Measurements from ENCODE around the gene RAB4B.
A peak's percentile ranks its signal among the peaks of the same experiment; 100 is the strongest.
"Not testable (repeated sequence)": the region's sequence is repeated elsewhere in the genome, so short reads cannot be mapped to it uniquely, and the experiment has no call there.

RAB4B gene

DNA sequence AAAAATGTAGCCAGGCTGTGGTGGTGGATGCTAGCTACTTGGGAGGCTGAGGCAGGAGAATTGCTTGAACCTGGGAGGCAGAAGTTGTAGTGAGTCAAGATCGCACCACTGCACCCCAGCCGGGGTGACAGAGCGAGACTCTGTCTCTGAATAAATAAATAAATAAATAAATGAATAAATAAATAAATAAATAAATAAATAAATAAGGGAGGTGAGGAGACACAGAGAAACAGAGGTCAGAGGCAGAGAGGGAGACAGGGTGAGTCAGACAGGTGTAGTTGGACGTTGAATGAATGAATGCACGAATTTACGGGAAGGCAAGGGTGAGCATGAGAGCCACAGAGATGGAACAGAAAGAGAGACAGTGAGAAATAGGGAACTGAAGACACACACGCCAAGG lies 3.1 kb downstream of the RAB4B start:
- no peak for DNase-seq

DNA sequence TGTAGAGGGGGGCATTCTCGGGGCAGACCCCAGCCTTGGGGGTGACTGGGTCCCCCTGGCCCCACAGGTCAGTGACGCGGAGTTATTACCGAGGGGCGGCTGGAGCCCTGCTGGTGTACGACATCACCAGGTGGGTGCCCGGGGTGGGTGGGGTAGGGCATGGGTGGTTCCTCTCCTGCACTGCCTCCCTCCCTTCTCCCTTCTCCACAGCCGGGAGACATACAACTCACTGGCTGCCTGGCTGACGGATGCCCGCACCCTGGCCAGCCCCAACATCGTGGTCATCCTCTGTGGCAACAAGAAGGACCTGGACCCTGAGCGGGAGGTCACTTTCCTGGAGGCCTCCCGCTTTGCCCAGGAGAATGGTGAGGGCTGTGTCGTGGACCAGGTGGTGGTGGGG lies 5.7 kb downstream of the RAB4B start:
- DNase-seq: no peak

DNA sequence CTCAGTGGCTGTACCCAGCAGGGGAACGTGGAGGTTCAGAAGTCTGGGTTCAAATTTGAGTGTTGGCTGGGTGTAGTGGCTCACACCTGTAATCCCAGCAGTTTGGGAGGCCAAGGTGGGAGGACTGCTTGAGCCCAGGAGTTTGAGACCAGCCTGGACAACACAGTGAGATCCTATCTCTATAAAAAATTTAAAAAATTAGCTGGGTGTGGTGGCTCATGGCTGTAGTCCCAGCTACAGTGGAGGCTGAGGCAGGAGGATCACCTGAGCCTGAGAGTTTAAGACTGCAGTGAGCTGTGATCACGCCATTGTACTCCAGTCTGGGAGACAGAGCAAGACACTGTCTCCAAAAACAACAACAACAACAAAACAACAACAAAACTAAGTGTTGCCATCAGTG lies 6.1 kb downstream of the RAB4B start:
- not testable (repeated sequence) for DNase-seq

DNA sequence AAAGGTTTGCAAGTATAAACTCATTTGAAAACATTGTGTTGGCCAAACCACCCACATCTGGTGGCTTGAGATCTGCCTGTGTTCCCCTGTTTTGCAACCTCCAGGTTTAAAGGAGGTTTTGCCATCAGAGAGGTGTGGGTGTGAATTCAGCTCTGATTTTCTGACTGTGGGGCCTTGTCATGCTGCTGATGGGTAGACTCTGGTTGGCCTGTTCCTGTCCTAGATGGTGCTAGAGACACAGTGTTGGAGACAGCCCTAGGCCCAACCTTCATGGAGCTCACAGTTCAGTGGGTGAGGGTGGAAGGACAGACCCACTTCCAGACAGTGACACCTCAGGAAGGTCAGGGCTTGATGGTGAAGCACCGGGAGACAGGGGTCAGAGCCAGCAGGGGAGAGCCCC lies 7.5 kb downstream of the RAB4B start:
- DNase-seq: peak in 1 of 2 donors; percentile 27

DNA sequence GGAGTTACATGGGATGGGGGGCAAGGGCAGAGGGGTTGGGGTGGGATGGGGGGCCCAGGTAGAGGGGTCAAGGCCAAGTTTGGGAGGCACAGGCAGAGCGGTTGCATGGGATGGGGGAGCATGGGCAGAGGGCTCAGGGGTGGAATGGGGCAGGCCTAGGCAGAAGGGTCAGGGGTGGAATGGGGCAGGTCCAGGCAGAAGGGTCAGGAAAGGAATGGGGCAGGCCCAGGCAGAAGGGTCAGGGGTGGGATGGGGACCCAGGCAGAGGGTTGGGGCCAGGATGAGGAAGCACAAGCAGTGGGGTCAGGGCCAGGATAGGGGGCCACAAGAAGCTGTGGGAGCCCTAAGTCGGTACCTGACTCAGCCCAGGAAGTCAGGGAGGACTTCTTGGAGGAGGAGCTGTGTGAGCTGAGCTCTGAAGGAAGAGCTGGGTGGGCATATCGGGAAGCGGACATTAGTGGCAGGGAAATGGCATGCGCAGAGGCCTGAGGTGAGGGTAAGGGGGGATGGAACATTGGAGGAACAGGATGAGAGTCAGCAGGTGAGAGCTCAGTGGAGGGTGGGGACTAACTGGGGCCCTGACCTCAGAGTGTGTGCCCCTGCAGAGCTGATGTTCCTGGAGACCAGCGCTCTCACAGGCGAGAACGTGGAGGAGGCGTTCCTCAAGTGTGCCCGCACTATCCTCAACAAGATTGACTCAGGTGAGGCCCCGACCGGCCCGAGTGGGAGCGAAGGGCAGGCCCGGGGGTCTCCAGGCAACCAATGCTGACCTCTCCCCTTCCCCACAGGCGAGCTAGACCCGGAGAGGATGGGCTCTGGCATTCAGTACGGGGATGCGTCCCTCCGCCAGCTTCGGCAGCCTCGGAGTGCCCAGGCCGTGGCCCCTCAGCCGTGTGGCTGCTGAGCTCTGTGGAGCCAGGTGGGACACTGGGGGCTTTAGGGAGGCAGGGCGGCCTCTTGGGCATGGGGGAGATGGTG lies 8.3 kb downstream of the RAB4B start:
- no peak for DNase-seq

DNA sequence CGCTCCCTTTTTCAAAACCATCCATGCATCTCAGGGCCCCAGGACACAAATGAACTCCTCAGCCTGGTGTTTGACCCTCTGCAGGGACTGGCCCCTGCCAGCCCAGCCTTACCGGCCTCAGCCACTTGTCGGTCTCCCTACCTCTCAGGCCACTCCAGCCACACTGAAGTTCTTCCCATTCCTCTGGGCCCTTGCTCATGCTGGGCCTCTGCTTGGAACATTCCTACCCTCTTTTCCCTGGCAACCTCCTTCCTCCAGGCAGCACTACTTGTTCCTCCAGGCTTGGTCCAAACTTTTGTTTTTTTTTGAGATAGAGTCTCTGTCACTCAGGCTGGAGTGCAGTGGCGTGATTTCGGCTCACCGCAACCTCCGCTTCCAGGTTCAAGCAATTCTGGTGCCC lies 13.3 kb downstream of the RAB4B start:
- DNase-seq: no peak

DNA sequence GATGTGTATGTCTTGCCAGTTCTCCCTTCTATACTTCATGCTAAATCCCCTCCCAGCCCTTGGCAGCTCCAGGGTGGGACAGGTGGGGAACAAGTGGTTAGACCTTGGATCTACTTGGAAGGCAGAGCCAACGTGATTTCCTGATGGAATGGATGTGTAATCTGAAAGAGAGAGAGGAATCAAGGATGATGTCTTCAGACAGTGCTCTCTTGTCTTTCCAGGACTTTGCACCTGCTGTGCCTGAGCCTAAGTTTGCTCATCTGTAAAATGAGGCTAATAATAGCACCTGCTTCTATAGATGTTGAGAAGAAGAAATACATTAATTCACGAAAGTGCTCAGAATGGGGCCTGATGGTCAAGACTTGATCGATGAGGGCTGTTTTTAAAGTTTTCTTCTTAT lies 13.9 kb downstream of the RAB4B start:
- no peak for DNase-seq

DNA sequence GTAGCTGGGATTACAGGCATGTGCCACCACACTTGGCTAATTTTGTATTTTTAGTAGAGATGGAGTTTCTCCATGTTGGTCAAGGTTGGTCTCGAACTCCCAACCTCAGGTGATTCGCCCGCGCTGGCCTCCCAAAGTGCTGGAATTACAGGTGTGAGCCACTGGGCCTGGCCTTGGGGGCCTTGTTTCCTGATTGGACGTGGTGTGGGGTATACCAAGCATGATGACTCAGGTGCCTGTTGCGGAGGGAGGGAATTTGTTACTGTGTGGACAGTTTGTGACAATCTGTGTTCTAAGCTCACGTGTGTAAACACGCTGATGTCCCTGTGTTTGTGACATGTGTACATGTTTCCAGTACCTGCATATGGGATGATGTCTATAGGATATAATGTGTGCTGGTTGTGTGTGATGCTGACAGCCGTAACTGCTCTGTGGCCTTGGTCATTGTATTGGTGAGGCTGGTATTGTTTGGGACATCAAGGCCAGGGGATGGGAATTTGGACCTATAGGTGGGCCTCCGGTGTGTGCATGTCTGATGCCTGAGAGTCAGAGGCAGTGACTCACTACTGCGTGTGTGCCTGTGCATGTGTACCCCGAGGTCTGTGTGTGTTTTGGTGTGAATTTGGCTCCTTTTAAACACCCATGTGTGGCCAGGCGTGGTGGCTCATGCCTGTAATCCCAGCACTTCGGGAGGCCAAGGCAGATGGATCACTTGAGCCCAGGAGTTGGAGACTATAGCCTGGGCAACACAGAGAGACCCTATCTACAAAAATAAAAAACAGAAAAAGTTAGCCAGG lies 19.3 kb downstream of the RAB4B start:
- DNase-seq: no peak

DNA sequence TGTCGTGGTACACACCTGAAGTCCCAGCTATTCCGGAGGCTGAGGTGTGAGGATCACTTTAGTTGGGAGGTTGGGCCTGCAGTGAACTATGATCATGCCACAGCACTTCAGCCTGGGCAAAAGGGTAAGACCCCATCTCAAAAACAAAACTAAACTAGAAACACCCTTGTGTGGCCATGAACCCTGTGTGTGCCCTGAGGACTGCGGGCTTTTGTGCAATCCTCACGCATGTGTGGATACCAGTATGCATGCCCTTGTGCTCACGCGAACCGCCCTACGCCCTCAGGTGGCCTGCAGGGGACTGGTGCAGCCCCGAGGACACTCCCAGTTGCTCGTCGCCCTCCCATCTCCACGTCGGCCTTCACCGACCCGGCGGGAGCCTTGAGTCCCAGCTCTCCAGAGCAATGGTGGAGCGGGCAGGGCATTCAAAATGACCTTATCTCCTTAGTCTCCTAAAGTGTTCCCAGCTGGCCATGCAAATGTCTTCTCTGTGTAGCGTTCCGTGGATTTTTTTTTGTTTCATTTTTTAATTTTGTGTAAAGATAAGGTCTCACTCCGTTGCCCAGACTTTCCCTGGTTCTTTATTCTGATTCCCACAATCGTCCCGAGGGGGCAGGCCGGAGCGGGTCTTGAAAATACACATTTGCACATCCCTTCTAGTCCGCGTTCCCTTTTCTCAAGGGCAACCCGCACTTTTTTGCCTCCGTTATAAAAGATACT lies 20.1 kb downstream of the RAB4B start:
- peak; percentile 68 to 82 for DNase-seq

DNA sequence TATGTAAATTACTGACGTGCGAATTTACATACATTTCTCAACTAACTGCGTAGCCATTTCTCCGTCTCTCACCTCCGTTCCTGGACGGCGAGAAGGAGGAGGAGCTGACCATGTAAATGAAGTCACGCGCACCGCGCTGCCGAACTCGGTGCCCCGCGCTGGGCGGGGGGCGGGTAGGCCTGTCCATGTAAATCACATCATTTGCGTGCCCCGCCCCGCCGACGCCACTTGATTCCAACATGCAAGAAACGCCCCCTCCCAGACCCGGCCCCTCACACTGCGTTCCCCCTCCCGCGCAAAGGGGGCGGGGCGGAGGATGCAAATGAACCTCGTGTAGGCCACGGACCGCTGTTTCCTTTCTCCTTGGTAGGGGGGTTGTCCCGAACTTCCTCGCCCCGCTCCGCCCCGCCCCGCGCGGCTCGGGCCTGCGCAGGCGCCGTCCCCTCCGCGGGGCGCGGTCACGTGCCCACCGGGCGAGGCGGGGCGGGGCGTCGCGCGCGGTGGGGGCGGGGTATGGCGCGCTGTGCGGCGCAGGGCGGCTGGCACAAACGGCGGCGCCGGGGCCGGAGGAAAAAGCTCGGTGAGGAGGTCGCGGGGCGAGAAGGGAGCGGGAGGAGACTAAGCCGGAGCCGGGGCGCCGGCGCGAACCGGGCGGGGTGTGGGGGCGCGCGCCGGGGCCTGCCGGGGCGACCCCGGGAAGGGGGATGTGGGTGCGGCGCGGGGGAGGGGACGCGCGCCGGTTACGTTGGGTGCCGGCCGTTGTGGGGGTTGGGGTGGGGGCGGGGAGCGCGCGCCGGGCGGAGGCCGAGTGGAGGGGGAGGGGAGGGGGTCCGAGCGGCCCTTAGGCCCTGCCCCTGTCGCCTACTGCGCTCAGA lies 20.9 kb downstream of the RAB4B start, which contains the start of gene EGLN2:
EGLN2 (plus strand) TSS at position 509 of the 875 bp plus-strand sequence. CDS start 1,382 bp downstream, outside the sequence.
- DNase-seq: peak; percentile 100

DNA sequence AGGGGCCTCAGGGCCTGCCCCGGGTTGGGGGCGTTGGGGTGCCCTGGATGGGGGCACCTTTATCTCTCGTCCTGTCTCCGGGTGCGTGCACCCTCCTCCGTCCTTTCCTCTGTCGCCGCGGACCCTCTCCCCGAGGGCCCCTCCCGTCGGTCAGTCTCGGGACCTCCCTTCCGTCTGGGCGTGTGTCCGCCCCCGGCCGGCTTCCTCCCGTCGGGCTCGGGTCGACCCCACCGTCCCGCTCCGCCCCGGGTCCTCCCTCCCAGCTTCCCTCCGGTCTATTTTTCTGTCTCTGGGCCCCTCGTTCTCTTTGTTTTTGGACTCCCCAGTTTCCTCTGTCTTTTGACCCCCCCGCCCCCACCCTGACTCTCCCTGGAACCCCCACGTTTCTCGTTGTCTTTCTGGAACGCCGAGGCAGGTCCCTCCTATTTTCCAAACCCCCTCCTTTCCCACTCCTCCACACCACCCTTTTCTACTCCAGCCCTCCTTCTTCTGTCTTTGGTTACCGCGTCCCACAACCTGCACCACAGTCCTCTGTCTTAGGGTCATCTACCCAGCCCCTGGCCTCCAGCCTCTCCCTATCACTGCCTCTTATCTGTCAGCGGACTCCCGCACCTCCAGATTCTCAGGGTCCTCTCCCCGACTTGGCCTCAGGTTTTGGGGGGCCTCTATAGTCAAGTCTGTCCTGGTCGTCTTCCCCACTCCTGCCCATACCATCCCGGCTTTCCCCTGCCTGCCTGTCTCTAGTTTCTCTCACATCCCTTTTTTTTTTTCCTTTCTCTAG lies 21.7 kb downstream of the RAB4B start:
- peak; percentile 45 to 68 for DNase-seq

DNA sequence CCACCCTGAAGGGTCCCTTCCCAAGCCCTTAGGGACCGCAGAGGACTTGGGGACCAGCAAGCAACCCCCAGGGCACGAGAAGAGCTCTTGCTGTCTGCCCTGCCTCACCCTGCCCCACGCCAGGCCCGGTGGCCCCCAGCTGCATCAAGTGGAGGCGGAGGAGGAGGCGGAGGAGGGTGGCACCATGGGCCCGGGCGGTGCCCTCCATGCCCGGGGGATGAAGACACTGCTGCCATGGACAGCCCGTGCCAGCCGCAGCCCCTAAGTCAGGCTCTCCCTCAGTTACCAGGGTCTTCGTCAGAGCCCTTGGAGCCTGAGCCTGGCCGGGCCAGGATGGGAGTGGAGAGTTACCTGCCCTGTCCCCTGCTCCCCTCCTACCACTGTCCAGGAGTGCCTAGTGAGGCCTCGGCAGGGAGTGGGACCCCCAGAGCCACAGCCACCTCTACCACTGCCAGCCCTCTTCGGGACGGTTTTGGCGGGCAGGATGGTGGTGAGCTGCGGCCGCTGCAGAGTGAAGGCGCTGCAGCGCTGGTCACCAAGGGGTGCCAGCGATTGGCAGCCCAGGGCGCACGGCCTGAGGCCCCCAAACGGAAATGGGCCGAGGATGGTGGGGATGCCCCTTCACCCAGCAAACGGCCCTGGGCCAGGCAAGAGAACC lies 22.4 kb downstream of the RAB4B start:
- no peak for DNase-seq

DNA sequence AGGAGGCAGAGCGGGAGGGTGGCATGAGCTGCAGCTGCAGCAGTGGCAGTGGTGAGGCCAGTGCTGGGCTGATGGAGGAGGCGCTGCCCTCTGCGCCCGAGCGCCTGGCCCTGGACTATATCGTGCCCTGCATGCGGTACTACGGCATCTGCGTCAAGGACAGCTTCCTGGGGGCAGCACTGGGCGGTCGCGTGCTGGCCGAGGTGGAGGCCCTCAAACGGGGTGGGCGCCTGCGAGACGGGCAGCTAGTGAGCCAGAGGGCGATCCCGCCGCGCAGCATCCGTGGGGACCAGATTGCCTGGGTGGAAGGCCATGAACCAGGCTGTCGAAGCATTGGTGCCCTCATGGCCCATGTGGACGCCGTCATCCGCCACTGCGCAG lies 22.9 kb downstream of the RAB4B start:
- DNase-seq: no peak

DNA sequence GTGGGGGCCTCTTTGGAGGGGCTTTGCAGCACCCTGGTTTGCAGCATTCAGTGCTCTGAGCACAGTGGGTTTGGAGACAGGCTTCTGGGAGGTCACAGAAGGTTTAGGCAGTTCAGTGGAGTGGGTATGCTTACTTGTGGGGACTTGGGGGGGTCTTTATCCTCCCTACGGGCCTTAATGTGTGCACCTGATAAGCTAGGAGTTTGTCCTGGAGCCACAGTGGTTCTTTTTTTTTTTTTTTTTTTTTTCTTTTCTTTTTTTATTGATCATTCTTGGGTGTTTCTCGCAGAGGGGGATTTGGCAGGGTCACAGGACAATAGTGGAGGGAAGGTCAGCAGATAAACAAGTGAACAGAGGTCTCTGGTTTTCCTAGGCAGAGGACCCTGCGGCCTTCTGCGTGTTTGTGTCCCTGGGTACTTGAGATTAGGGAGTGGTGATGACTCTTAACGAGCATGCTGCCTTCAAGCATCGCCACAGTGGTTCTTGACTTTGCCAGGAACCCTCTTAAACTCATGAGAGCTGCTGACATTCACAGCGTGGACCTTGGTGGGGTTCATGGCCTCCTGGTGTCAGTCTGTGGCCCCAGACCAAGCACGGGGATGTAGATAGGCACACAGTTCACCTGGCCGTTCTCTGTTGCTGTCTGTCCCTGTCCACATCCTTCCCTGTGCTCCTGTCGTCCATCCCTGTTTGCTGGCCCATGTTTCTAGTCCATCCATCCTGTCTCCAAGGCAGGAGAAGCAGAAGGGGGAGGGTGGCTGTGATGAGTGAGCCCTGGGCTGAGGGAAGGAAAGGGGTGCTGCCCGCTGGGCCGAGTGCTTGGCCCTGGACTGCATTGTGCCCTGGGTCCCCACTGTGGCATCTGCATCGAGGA lies 23.6 kb downstream of the RAB4B start:
- no peak for DNase-seq

DNA sequence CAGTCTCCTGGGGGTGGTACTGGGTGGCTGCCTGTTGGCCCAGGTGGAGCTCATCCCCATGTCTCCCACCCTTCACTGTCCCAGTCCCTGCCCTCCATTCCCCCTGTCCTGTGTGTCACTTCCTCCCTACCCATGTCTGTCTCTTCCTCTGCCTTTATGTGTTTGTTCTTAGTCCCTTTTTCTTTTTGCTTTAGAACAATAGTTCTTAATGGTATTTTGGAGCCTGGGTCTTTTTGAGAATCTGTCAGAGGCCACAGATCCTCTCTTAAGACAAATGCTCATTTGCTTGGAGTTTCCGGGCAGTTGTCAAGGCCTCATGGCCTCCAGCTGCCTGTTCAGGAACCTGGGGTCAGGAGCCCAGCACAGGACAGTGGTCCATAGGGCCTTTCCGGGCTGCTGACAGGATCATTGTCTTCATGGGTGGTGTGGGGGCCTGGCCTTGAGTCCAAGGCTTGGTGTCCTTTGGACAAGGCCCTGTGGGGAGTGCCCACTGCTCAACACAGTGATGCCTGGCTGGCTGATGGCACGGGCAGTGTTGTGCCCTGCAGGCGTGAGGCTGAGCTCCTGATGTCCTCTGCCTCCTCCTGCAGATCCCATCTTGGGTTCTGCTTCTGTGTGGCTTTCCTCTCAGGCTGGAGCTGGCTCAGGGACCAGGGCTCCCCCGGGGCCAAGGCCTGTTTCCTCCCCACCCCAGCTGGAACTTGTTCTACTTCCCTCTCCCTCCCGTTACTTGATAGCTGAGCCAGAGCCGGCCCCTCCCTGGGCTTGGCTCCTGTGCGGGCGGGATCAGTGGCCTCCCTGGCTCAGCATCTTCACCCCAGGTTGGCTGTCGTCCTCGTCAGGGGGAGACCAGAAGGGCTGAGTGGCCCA lies 24.5 kb downstream of the RAB4B start:
- DNase-seq: peak in 1 of 2 donors; percentile 47

DNA sequence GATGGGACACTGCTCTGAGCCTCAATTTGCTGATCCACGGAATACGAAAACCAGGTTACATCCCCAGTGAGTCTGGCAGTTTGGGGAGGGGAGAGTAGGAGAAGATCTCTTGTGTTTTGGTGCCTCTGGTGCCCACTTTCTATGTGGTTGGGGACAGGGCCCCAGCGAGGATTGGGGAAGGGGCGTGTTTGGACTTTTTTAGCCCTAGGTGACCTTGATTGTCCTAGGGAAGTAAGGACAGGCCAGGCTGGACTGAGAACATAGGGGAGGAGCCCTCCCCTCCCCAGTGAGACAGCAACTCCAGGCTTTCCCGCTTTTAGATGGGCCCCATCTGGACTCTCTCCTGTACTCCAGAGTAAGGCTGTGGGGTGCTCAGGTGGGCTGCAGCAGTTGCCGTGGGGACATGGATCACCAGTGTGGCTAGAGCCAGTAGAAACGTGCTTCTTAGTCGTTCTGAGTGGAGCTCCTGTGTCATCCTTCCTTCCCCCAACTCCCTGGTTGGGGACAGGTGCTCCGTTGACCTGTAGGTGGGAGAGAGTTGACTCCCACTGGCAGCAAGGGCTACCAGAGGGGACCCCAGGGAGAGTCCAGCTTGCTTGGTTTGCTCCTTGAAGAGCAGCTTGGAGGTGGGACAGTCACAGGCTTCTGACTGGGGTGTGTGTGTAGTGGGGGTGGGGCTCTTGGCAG lies 25.3 kb downstream of the RAB4B start:
- no peak for DNase-seq
